ENCODE results near the gene PAFAH1B2. TPM values are rescaled to one million over a fixed set of nuclear protein-coding genes. Genes with fewer than 3 reads are reported as not detected.

PAFAH1B2 gene, protein sequence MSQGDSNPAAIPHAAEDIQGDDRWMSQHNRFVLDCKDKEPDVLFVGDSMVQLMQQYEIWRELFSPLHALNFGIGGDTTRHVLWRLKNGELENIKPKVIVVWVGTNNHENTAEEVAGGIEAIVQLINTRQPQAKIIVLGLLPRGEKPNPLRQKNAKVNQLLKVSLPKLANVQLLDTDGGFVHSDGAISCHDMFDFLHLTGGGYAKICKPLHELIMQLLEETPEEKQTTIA
- total RNA-seq = 10 to 100 TPM; 43.7 to 44.3 TPM

DNA sequence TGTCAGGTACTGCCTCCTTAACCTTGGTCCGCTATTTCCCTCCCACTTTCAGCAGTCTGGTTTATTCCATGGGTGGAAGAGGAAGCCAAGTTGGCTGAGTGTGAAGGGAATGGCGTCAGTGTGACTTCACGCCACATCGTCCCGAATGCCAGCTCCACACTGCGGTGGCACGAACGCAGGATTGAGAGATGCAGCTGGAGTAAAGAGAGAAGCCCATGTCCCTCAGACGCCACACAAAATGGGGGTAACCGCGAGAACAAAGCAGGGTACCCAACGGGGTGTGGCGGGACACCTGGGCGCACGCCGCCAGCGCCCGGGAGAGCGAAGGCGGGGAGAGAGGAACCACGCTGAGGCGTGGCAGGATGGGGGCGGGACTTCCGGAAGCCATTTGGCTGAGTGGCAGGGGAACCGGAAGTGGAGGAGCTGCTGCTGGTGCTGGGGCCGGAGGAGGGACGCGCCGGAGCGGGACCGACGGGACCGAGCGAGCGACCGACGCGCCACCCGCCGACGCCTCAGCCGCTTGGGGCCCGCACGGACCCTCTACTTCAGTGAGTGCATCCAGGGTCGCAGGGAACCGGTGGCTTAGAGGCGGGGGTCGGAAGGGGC, at the start of gene PAFAH1B2:
PAFAH1B2 (plus strand) TSS at position 417 of the 606 bp plus-strand sequence. CDS start 8,161 bp downstream, outside the sequence.
- Mint-ChIP-seq H3K36me3 (ENCODE audit: low read depth) (peaks cover 13% of the 10 kb centered on the region), H3K4me1 (ENCODE audit: low read depth) (peaks cover 37% of the 10 kb centered on the region), H3K27ac (peak within 1 kb of the TSS; percentile 91), H3K4me3 (peak within 1 kb of the TSS; percentile 95), H3K9me3 (no peaks in the 10 kb centered on the region), H3K27me3 (ENCODE audit: low read depth) (no peaks in the 10 kb centered on the region)
- DNase-seq = peak; percentile 98
- CTCF ChIA-PET = interaction anchor here (0.6 to 2.7 kb wide), 7 partner anchors 21 to 308 kb away, joined by 3 to 6 read pairs (median 5); partner anchors contain the start of gene PCSK7
- intact Hi-C loops (cut with micrococcal nuclease) = loop anchor here (1.0 to 10.0 kb wide), 4 partner anchors 34 to 371 kb away; partner anchors contain the start of genes CEP164 and SIDT2

DNA sequence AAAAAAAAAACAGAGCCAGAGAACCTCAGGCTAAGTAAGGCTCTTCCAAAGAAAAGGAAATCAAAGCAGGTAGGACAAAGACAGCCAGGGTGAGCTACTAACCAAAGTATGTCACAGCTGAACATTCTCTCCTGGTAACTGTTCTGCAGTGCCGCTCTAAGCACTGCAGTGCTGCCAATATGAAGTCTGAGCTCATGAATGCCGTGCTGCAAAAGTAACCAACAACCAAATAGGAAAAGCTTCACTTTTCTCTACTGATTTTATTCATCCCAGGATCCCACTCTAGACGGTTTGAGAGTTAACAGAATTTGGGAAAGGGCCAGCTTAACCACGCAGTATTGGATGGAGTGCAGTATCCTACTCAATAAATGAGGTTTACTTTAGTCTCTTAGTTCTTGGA, 49.3 kb upstream of the PAFAH1B2 start:
- H3K4me1 Mint-ChIP-seq (ENCODE audit: low read depth) = peaks cover 79% of the 10 kb centered on the region
- intact Hi-C loops (cut with micrococcal nuclease) = loop anchor here (5.0 to 10.0 kb wide), 2 partner anchors 307 to 1130 kb away; partner anchors contain the start of genes JAML and ZPR1
- peaks cover 5% of the 10 kb centered on the region for H3K9me3 Mint-ChIP-seq
- no peak for DNase-seq
- no peak overlapping the region for H3K27ac Mint-ChIP-seq
- H3K36me3 Mint-ChIP-seq (ENCODE audit: low read depth) = peaks cover 9% of the 10 kb centered on the region
- H3K4me3 Mint-ChIP-seq = no peak overlapping the region
- H3K27me3 Mint-ChIP-seq (ENCODE audit: low read depth) = no peaks in the 10 kb centered on the region
- CTCF ChIA-PET = interaction anchor here (1.1 to 1.3 kb wide), 2 partner anchors 10 to 12 kb away, joined by 4 to 5 read pairs; no protein-coding TSS in a partner anchor

DNA sequence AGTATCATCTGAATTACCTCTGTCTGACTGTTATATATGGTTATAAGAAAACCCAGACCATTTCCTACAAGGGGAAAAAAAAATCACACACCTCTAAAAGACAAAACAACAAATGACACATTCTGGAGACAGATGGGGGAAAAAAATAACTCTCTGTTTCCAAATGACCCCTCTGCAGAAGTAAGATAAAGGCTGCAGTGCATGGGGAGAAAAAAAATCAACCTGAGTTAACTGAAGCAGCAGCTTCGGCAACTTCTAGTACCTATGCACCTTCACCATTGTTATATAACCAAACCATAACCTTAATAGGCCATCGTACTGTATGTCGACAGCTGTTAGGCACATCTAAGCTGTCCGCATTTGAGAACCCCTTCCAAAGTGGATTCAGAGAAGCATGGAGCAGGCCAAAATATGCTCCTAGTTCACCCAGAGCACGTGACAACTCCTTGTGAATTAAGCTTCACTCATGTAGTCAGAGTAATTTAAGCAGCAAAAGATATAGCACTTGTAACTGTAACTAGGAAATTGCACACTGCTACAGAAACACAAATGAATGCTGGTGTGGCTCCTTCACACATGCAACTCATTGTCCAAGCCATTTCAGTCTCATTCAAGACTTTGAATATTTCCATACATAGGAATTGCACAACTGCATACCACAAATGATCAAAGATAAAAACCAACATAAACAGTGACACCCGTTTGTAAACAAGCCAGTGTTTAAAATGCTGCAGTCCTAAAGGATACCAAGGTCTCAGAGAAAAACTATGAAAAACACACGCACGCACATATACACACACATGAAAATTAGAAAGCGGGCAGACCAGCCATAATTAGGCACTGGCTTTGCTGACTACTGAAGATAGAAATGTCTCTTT, 48.6 kb upstream of the PAFAH1B2 start:
- Mint-ChIP-seq H3K27me3 (ENCODE audit: low read depth) (no peaks in the 10 kb centered on the region), H3K27ac (no peak overlapping the region), H3K4me1 (ENCODE audit: low read depth) (peaks cover 72% of the 10 kb centered on the region), H3K9me3 (peaks cover 5% of the 10 kb centered on the region), H3K4me3 (peak overlapping the region; percentile 97), H3K36me3 (ENCODE audit: low read depth) (peaks cover 9% of the 10 kb centered on the region)
- intact Hi-C loops (cut with micrococcal nuclease) = loop anchor here (1.0 to 10.0 kb wide), 3 partner anchors 168 to 1129 kb away; partner anchors contain the start of genes JAML and ZPR1
- no peak for DNase-seq
- CTCF ChIA-PET = interaction anchor here (1.1 to 1.4 kb wide), 3 partner anchors 9 to 170 kb away, joined by 3 to 5 read pairs (median 4); no protein-coding TSS in a partner anchor

DNA sequence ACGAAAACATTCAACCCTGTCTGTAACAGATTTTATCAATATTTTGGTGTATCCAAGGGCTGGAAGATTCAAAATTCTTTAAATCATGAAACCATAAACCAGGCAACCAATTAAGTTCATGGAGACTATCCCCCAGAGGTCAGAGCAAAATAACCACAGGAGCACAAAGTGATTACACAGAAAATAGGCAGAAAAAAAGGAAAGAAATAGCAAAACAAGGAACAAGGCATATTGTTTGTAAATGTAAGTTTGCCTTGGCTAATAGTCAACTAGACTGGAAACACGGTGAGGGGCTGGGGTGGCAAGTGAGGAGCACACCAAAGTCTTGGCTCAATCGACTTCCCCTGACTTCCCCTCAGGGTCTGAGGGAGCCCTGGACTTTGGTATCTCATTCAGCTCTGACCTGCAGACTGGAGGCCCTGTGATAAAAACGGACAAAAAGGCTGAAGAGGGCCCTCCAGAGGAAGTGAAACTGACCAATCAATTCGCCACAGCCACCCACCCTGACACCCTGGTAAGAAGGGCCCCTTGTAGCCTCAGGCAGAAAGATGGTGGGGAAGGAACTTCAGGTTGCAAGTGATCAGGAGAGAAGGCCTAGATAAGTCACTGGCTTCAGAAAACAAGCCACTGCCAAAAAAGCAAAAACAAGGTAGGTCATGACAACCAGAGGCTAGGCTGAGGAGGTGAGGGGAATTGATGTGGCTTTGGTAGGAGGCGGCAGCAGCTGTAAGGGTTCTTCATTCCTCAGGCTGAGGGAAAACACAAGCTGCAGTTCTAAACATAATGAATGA, 47.7 kb upstream of the PAFAH1B2 start:
- Mint-ChIP-seq H3K36me3 (ENCODE audit: low read depth) (peaks cover 9% of the 10 kb centered on the region), H3K27me3 (ENCODE audit: low read depth) (no peaks in the 10 kb centered on the region), H3K4me3 (peak overlapping the region; percentile 97), H3K9me3 (peaks cover 5% of the 10 kb centered on the region), H3K27ac (peak overlapping the region; percentile 89), H3K4me1 (ENCODE audit: low read depth) (peaks cover 67% of the 10 kb centered on the region)
- intact Hi-C loops (cut with micrococcal nuclease) = loop anchor here (1.0 to 10.0 kb wide), 3 partner anchors 169 to 1128 kb away; partner anchors contain the start of genes JAML and ZPR1
- CTCF ChIA-PET = interaction anchor here (0.6 to 1.8 kb wide), 8 partner anchors 10 to 170 kb away, joined by 3 to 7 read pairs (median 3); no protein-coding TSS in a partner anchor
- peak; percentile 60 for DNase-seq

DNA sequence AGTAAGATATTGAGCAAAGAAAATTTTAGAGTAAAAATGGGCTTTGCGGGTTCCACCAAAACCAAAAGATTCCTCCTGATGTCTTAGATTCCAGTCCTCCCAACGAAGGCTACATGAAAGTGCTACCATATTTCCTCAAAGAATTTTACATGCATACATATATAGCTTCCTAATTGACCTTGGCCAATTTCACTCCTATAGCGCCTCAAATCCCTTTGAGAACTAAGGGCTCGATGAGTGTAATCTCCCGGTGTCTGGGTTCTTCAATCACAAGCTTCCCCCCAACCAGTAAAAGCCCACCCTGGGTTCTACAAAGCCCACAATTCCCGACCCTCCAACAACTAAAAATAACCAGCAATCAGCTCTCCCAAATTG, 47.1 kb upstream of the PAFAH1B2 start:
- Mint-ChIP-seq H3K9me3 (peaks cover 3% of the 10 kb centered on the region), H3K4me3 (peak overlapping the region; percentile 97), H3K4me1 (ENCODE audit: low read depth) (peaks cover 61% of the 10 kb centered on the region), H3K27me3 (ENCODE audit: low read depth) (no peaks in the 10 kb centered on the region), H3K27ac (peak overlapping the region; percentile 89), H3K36me3 (ENCODE audit: low read depth) (peaks cover 6% of the 10 kb centered on the region)
- no peak for DNase-seq
- CTCF ChIA-PET = interaction anchor here (0.6 to 1.8 kb wide), 7 partner anchors 9 to 167 kb away, joined by 3 to 7 read pairs (median 3); no protein-coding TSS in a partner anchor
- intact Hi-C loops (cut with micrococcal nuclease) = loop anchor here (5.0 to 10.0 kb wide), 2 partner anchors 310 to 1128 kb away; partner anchors contain the start of genes JAML and ZPR1

DNA sequence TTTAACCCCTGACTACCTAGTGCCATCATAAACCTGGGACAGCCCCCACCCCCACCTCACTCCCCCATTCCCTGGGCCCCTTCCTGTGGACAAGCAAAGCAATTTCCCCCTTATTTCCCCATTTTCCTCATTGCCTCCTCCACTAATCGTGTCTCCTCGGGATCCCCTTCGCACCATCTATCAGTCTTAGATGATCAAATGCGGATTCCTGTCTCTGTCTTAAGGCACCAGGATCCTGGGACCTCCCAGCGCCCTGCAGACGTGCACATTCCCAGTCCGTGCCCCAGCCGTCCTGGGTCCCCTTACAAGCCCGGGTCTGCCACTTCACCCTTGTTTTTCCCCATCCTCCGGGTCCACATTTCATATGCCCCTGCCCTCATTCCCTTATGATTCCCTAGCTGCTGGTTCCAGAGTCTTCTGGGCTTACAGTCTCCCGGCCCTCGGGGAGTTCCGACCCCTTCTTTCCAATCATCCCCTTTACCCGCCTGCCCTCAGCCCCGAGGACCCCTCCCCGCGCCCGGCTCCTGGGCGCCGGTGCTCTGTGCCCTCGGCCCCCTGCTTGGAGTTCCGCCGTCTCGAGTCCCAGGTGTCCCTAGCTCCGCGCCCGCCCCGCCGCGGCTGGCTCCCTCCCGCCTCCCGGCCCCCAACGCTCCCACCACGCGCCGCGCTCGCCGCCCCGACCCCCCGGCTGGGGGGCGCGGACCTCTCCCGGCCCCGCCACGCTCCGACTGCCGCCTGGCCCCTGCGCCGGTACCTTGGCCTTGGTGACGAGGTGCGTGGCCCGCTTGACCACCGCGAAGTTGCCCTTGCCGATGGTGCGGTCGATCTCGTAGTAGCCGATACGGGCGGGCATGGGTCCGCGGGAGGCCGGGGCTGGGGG, 46.5 kb upstream of the PAFAH1B2 start:
- peak overlapping the region; percentile 97 for H3K4me3 Mint-ChIP-seq

DNA sequence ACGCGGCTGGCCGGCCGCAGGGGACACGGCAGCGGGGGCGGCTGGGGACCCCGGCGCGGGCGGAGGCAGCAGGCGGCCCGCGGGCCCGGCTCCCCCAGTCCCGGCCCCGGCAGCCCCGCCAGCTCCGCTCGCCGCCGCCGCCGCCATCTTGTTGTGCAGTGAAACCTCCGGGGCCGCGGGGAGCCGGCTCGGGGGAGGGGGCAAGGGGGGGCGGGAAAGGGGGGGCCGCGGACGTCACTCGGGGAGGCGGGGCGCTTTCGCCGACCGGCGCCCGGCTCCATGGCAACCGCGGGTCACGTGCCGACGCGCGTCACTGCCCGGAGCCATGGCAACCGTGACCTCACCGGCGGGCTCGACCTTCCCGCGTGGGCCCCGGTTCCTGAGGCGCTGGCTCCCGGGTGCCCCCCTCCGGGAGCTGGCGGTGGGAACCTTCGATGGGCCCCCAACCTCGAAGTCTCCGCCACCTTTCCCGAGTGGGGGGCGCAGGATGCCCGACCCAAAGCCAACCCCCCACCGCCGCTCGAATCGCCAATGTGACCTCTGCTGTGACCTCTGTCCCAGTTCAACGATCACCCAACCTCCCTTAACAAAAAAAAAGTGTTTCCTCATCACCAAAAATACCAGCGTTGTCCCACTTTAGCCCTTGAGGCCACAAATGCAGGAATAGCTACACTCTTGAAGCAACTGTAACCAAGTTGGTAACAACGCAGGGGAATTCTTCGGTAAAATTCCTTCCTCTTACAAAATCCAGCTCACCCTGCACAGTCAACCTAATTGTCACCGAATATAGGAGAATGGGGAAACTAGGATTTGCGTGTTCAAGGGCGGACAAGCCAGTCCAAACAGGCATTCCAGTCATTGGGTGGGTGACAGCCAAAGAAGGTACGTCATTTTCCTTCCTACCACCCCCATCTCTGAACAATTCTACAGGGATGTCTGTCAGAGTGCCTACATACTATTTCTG, 45.5 kb upstream of the PAFAH1B2 start, which contains the start of gene SIK3:
SIK3 (minus strand) TSS at position 160 of the 964 bp plus-strand sequence; CDS start at position 147, 13 bp downstream.
- H3K36me3 Mint-ChIP-seq (ENCODE audit: low read depth) = no peaks in the 10 kb centered on the region
- DNase-seq = peak; percentile 90
- H3K27me3 Mint-ChIP-seq (ENCODE audit: low read depth) = no peaks in the 10 kb centered on the region
- no peaks in the 10 kb centered on the region for H3K9me3 Mint-ChIP-seq
- peak within 1 kb of the TSS; percentile 97 for H3K4me3 Mint-ChIP-seq
- peaks cover 47% of the 10 kb centered on the region for H3K4me1 Mint-ChIP-seq (ENCODE audit: low read depth)
- peak within 1 kb of the TSS; percentile 89 for H3K27ac Mint-ChIP-seq
- CTCF ChIA-PET = interaction anchor here (0.7 to 2.8 kb wide), 15 partner anchors 16 to 360 kb away, joined by 3 to 11 read pairs (median 4); partner anchors contain the start of gene APOA5
- intact Hi-C loops (cut with micrococcal nuclease) = loop anchor here (1.0 to 10.0 kb wide), 5 partner anchors 218 to 1126 kb away; partner anchors contain the start of genes BUD13, JAML and ZPR1

More for the DNA sequence above, 46.5 kb upstream of the PAFAH1B2 start:
- Mint-ChIP-seq H3K27ac (peak overlapping the region; percentile 89), H3K4me1 (ENCODE audit: low read depth) (peaks cover 55% of the 10 kb centered on the region), H3K27me3 (ENCODE audit: low read depth) (no peaks in the 10 kb centered on the region), H3K36me3 (ENCODE audit: low read depth) (no peaks in the 10 kb centered on the region), H3K9me3 (no peaks in the 10 kb centered on the region)
- CTCF ChIA-PET = interaction anchor here (0.6 to 2.8 kb wide), 8 partner anchors 9 to 307 kb away, joined by 3 to 10 read pairs (median 3); partner anchors contain the start of gene APOA5
- intact Hi-C loops (cut with micrococcal nuclease) = loop anchor here (1.0 to 10.0 kb wide), 5 partner anchors 217 to 1127 kb away; partner anchors contain the start of genes BUD13, JAML and ZPR1
- DNase-seq = peak; percentile 33

DNA sequence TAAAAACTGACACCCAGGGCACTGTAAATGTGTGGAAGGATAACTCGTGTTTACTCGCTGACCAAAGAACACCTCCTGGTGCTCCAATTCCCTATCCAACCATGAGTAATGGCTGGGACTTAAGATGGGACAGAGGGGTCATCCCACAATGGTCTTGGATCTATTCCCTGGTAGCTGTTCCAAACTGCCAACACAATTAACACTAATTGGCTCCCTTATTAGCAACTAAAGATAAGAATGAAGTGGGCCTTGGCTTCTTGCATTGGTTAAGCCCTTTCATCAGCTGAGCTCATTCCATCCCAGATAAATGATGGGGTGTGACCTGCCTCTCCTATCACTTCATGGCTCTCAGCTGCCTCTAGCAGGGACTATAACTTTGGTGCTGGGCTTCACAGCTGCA, 44.4 kb upstream of the PAFAH1B2 start:
- H3K36me3 Mint-ChIP-seq (ENCODE audit: low read depth) = no peaks in the 10 kb centered on the region

DNA sequence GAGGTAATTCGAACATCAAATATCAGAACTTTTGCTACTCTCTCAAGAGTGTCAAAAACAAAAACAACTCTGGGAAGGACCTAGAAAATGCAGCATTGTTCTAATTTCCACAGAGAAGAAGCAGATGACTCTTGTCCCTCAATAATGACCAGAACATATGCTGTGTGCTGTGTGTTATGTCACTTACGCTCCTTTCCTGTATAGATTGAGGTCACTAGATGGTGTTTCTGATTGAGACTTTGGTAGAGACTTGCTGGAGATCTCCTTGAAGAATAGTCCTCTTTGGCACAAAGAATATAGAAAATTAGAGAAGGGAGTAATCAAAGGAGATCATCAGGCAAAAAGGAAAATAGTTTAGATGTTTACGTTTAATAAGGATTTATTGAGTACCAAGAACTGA, 43.5 kb upstream of the PAFAH1B2 start:
- Mint-ChIP-seq H3K36me3 (ENCODE audit: low read depth) (no peaks in the 10 kb centered on the region), H3K27me3 (ENCODE audit: low read depth) (no peaks in the 10 kb centered on the region), H3K9me3 (no peaks in the 10 kb centered on the region), H3K27ac (no peak overlapping the region), H3K4me3 (no peak overlapping the region), H3K4me1 (ENCODE audit: low read depth) (peaks cover 30% of the 10 kb centered on the region)
- no peak for DNase-seq
- intact Hi-C loops (cut with micrococcal nuclease) = no loop called here
- CTCF ChIA-PET = interaction anchor here (0.6 to 2.8 kb wide), 3 partner anchors 114 to 310 kb away, joined by 3 to 10 read pairs (median 3); partner anchors contain the start of gene APOA5

More for the DNA sequence above, 44.4 kb upstream of the PAFAH1B2 start:
- no peak for DNase-seq
- no peaks in the 10 kb centered on the region for H3K9me3 Mint-ChIP-seq
- H3K4me1 Mint-ChIP-seq (ENCODE audit: low read depth) = peaks cover 39% of the 10 kb centered on the region
- peak overlapping the region; percentile 97 for H3K4me3 Mint-ChIP-seq
- no peak overlapping the region for H3K27ac Mint-ChIP-seq
- intact Hi-C loops (cut with micrococcal nuclease) = loop anchor here (2.0 to 10.0 kb wide), 4 partner anchors 219 to 1125 kb away; partner anchors contain the start of genes BUD13, JAML and ZPR1
- CTCF ChIA-PET = interaction anchor here (1.0 to 2.8 kb wide), 10 partner anchors 15 to 313 kb away, joined by 3 to 11 read pairs (median 4); partner anchors contain the start of gene APOA5
- no peaks in the 10 kb centered on the region for H3K27me3 Mint-ChIP-seq (ENCODE audit: low read depth)
